Measurements from ENCODE around the gene PTMA.

Gene PTMA

DNA sequence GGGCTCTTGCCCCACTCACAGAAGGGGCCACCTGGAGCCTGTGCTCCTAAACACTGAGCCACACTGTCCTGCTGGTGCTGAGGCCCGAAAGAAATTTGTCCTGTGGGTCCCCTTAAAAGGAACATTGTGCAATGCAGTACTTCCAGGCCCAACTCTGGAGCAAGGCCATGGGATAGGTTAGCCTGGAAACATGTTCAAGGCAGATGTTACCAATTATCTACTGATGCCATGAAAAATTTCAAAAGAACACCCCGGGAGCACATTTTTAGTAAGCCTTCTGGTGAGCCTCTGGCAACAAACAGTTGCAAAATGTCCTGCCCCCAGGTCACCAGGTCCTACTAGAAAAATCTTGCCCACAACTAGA lies 12.3 kb upstream of the PTMA start:
- TF ChIP-seq TAF1 (IDR thresholded peaks at IDR 0.05; ENCODE audit: low read depth) (no peak), EGR1 (IDR thresholded peaks at IDR 0.05) (no peak), EP300 (IDR thresholded peaks at IDR 0.05; ENCODE audit: borderline replicate concordance) (no peak), FOXM1 (IDR thresholded peaks at IDR 0.05; ENCODE audit: borderline replicate concordance, low read depth) (no peak), CEBPB (IDR thresholded peaks at IDR 0.05) (no peak)

DNA sequence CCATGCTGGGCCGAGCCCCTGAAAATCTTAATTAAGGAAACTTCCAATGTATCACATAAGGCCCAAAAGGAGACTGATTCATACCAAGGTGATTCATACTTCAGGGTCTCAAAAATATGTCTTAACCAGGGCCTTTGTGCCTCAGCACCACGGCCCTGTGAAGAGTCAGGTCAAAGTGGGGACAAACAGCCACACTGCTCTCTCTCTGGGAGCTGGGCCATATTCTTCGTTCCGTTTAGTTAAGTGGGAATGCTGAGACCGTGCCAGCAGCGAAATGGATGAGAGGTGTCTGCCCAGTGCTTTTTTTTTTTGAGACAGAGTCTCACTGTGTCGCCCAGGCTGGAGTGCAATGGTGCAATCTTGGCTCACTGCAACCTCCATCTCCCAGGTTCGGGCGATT lies 9.3 kb upstream of the PTMA start:
- TF ChIP-seq NFIC (IDR thresholded peaks at IDR 0.05) (no peak), CEBPB (IDR thresholded peaks at IDR 0.05) (no peak), RAD21 (IDR thresholded peaks at IDR 0.05; ENCODE audit: low read depth) (no peak), EGR1 (IDR thresholded peaks at IDR 0.05) (no peak), TEAD4 (IDR thresholded peaks at IDR 0.05) (no peak), FOXM1 (IDR thresholded peaks at IDR 0.05; ENCODE audit: borderline replicate concordance, low read depth) (no peak), YY1 (IDR thresholded peaks at IDR 0.05; ENCODE audit: low read depth) (no peak), TAF1 (IDR thresholded peaks at IDR 0.05; ENCODE audit: low read depth) (no peak), TCF12 (IDR thresholded peaks at IDR 0.05; ENCODE audit: low read depth) (no peak), EP300 (IDR thresholded peaks at IDR 0.05; ENCODE audit: borderline replicate concordance) (no peak)
- TF ChIP-seq, protein P1, sequence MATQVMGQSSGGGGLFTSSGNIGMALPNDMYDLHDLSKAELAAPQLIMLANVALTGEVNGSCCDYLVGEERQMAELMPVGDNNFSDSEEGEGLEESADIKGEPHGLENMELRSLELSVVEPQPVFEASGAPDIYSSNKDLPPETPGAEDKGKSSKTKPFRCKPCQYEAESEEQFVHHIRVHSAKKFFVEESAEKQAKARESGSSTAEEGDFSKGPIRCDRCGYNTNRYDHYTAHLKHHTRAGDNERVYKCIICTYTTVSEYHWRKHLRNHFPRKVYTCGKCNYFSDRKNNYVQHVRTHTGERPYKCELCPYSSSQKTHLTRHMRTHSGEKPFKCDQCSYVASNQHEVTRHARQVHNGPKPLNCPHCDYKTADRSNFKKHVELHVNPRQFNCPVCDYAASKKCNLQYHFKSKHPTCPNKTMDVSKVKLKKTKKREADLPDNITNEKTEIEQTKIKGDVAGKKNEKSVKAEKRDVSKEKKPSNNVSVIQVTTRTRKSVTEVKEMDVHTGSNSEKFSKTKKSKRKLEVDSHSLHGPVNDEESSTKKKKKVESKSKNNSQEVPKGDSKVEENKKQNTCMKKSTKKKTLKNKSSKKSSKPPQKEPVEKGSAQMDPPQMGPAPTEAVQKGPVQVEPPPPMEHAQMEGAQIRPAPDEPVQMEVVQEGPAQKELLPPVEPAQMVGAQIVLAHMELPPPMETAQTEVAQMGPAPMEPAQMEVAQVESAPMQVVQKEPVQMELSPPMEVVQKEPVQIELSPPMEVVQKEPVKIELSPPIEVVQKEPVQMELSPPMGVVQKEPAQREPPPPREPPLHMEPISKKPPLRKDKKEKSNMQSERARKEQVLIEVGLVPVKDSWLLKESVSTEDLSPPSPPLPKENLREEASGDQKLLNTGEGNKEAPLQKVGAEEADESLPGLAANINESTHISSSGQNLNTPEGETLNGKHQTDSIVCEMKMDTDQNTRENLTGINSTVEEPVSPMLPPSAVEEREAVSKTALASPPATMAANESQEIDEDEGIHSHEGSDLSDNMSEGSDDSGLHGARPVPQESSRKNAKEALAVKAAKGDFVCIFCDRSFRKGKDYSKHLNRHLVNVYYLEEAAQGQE (IDR thresholded peaks at IDR 0.05; ENCODE audit: low read depth), result no peak
- TF ChIP-seq, protein P2, sequence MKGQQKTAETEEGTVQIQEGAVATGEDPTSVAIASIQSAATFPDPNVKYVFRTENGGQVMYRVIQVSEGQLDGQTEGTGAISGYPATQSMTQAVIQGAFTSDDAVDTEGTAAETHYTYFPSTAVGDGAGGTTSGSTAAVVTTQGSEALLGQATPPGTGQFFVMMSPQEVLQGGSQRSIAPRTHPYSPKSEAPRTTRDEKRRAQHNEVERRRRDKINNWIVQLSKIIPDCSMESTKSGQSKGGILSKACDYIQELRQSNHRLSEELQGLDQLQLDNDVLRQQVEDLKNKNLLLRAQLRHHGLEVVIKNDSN (IDR thresholded peaks at IDR 0.05), result no peak
- TF ChIP-seq, protein P3, sequence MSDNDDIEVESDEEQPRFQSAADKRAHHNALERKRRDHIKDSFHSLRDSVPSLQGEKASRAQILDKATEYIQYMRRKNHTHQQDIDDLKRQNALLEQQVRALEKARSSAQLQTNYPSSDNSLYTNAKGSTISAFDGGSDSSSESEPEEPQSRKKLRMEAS (IDR thresholded peaks at IDR 0.05), result no peak

DNA sequence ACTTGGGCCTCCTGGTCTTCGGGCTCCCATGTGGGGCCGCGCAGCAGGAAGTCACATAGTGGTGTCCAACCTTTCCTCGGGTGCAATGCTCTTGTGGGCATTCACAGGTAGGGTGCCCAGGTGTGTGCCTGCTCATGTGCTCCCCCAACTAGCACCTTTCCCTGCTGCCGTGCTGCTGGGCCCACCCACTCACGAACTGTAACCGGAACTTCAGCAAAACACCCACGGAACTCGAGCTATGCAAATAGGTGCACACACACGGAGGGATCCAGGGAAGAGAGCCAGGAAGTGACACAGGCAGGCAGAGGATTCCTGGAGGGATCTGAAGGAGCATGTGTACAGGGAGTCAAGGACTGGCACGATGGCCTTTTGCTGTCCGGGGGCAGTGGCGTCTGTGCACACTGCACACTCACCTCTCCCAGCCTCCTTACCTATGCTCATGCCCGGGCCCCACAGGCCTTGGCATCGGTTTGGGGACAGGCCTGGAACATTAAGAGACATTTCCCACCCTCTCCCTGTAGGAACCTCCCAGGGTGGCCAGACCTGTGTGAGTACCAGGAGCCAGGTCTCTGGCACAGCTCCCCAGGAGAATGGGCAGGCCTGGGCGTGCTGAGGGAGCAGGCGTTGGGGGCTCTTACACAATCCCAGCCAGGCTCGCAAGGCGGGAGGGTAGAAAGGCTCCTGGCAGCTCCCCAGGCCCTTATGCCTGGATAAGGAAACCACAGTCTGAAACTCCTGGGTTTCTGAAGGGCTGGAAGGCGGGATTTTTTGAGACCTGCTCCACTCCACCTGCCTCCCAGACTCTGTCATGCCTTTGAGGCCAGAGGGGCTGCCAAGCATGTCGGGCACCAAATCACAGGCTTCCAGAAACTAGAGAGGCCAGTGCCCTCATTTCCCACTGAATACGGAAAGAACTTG lies 6.6 kb upstream of the PTMA start:
- no peak for TF ChIP-seq FOXM1 (IDR thresholded peaks at IDR 0.05; ENCODE audit: borderline replicate concordance, low read depth)
- TF ChIP-seq TCF12 (IDR thresholded peaks at IDR 0.05; ENCODE audit: low read depth), result no peak
- no peak for TF ChIP-seq EGR1 (IDR thresholded peaks at IDR 0.05)
- no peak for TF ChIP-seq TAF1 (IDR thresholded peaks at IDR 0.05; ENCODE audit: low read depth)
- no peak for TF ChIP-seq ZBTB7A (IDR thresholded peaks at IDR 0.05; ENCODE audit: low read depth)
- no peak for TF ChIP-seq TEAD4 (IDR thresholded peaks at IDR 0.05)
- 0 out of 2 replicates have a peak, but pooled peaks have one; percentile 10 for TF ChIP-seq NFIC (IDR thresholded peaks at IDR 0.05)
- TF ChIP-seq, protein P2 (IDR thresholded peaks at IDR 0.05), result no peak
- TF ChIP-seq RAD21 (IDR thresholded peaks at IDR 0.05; ENCODE audit: low read depth), result no peak
- peak; percentile 84 for TF ChIP-seq CEBPB (IDR thresholded peaks at IDR 0.05)
- TF ChIP-seq, protein P1 (IDR thresholded peaks at IDR 0.05; ENCODE audit: low read depth), result no peak
- no peak for TF ChIP-seq CREB1 (IDR thresholded peaks at IDR 0.05; ENCODE audit: low read depth)
- TF ChIP-seq, protein P3 (IDR thresholded peaks at IDR 0.05), result peak; percentile 83
- no peak for TF ChIP-seq YY1 (IDR thresholded peaks at IDR 0.05; ENCODE audit: low read depth)
- no peak; the same call in 1 of the 2 replicates for TF ChIP-seq EP300 (IDR thresholded peaks at IDR 0.05; ENCODE audit: borderline replicate concordance)

DNA sequence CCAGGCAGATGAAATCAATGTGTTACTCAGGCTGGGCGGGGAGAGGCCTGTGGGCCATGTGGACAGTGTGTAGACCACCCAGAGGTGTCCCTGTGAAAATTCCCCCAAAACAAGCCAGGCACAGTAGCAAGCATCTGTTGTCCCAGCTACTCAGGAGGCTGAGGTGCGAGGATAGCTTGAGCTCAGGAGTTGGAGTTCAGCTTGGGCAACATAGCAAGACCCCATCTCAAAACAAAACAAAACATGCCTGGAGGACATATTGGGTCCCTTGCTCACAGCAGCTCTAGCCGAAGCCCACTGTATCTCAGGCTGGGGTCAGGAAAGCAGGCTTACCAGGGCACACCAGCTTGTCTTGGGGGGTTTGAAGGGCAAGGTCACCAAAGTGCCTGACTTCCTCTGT lies 4.3 kb upstream of the PTMA start:
- TF ChIP-seq EGR1 (IDR thresholded peaks at IDR 0.05), result no peak

DNA sequence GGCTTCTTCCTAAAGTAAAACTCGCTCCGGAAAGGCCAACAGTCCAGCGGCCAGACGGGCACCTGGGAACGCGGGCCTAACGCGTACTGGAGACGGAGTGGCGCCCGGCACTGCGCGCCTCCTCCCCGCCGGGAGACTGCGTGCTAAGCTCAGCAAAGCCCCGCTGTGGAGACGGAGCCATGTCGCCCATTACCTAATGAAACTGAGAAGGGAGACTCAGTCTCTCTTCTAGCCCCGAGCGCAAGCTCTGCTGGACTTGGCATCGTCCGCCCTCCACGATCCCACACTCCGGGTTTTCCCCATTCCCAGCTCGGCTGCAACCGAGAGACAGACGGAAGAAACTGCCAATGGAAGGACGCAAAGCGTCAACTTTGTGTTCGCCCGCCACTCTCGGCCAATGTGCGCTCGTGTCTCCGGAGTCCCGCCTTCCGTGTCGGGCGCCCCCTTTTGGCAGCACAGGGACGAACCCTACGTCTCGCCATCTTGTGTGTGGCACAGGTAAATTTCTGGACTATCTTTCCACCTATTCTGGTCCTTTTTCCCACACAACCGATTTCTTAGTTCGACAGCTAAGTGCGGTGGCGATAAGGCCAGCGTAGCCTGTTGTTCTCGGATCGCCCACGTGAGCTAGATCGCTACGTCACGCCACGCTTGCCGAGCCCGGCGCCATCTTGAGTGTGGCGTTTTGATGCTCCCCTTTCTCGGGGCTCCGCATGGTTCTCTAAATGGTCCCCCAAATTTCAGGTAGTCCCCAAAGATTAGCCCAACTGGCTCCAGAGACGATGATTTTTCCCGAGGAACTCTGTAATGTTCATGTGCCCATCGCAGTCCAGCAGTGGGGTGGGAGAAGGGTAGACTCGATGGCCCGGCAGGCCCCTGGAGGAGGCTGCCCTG lies 1.3 kb upstream of the PTMA start:
- TF ChIP-seq, protein P2 (IDR thresholded peaks at IDR 0.05), result peak; percentile 88
- TF ChIP-seq TEAD4 (IDR thresholded peaks at IDR 0.05) (peak; percentile 26; the same call in 1 of the 2 replicates), CREB1 (IDR thresholded peaks at IDR 0.05; ENCODE audit: low read depth) (peak; percentile 49; the same call in 1 of the 2 replicates), RAD21 (IDR thresholded peaks at IDR 0.05; ENCODE audit: low read depth) (no peak), ZBTB7A (IDR thresholded peaks at IDR 0.05; ENCODE audit: low read depth) (no peak; the same call in 1 of the 2 replicates), FOXM1 (IDR thresholded peaks at IDR 0.05; ENCODE audit: borderline replicate concordance, low read depth) (peak; percentile 31; the same call in 1 of the 2 replicates), CEBPB (IDR thresholded peaks at IDR 0.05) (no peak), YY1 (IDR thresholded peaks at IDR 0.05; ENCODE audit: low read depth) (peak; percentile 100), EP300 (IDR thresholded peaks at IDR 0.05; ENCODE audit: borderline replicate concordance) (no peak), TCF12 (IDR thresholded peaks at IDR 0.05; ENCODE audit: low read depth) (peak; percentile 9; the same call in 1 of the 2 replicates), TAF1 (IDR thresholded peaks at IDR 0.05; ENCODE audit: low read depth) (peak; percentile 100), NFIC (IDR thresholded peaks at IDR 0.05) (peak; percentile 45; the same call in 1 of the 2 replicates), EGR1 (IDR thresholded peaks at IDR 0.05) (peak; percentile 95)
- TF ChIP-seq, protein P1 (IDR thresholded peaks at IDR 0.05; ENCODE audit: low read depth), result no peak
- TF ChIP-seq, protein P3 (IDR thresholded peaks at IDR 0.05), result peak; percentile 89

All from Ishikawa (cell line).